Fibroblast of pulmonary artery (primary cell): Measurements from ENCODE around the gene SCYL1.

Source experiments
- DNase-seq: peaks from one replicate; pipeline ENCODE4 v3.0.0-alpha.2; 2010; ENCODE audit warnings: low read depth
- H3K4me3 ChIP-seq: replicated peaks from 2 replicates; pipeline ENCODE4 v1.5.1; 2011; ENCODE audit warnings: low read depth, mild to moderate bottlenecking, control low read depth, low read length, moderate library complexity
- TF ChIP-seq, protein P1 (sequence below): IDR thresholded peaks from 2 replicates; pipeline ENCODE4 v1.5.1; 2011; ENCODE audit warnings: mild to moderate bottlenecking, control low read depth, low read length, inconsistent platforms; ENCODE audit errors: missing control alignments

SCYL1 gene

DNA sequence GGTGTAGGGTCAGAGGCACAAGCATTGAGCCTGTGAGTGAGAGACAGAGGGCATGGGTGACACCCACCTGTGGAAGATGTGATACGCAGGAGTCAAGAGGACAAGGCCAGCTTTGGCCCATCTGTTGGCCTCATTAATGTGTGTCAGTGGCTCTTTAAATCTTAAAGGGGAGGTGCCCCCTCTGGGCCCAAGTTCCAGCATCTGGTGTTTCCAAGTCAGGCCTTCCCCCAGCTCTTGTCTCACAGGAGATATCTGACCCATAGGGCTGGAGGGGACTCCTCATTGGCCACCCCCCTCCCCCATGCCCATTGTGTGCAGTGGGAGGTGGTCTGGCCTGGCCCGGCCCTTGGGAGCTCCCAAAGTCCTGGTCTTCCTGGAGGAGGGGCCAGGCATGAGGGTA, 61.8 kb downstream of the SCYL1 start:
- H3K4me3 ChIP-seq: no peak overlapping the region
- peak; percentile 42 for DNase-seq
- TF ChIP-seq, protein P1, sequence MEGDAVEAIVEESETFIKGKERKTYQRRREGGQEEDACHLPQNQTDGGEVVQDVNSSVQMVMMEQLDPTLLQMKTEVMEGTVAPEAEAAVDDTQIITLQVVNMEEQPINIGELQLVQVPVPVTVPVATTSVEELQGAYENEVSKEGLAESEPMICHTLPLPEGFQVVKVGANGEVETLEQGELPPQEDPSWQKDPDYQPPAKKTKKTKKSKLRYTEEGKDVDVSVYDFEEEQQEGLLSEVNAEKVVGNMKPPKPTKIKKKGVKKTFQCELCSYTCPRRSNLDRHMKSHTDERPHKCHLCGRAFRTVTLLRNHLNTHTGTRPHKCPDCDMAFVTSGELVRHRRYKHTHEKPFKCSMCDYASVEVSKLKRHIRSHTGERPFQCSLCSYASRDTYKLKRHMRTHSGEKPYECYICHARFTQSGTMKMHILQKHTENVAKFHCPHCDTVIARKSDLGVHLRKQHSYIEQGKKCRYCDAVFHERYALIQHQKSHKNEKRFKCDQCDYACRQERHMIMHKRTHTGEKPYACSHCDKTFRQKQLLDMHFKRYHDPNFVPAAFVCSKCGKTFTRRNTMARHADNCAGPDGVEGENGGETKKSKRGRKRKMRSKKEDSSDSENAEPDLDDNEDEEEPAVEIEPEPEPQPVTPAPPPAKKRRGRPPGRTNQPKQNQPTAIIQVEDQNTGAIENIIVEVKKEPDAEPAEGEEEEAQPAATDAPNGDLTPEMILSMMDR: no peak
